Neural cell (in vitro differentiated cells): ENCODE results near the gene TNS1. TPM values are rescaled to one million over a fixed set of nuclear protein-coding genes. Genes with fewer than 3 reads are reported as not detected.

Experiments used
- H2AFZ ChIP-seq: fragments of 200-600, 300-800 bp; sonication (generic), shearing (Covaris generic); 2 replicates; pipeline ENCODE4 v1.6.0; 2014; ENCODE audit warnings: low read depth, mild to moderate bottlenecking, antibody characterized with exemption, low read length, moderate library complexity
- H3F3A ChIP-seq: fragments of 200-600 bp; shearing (Covaris generic); 2 replicates; pipeline ENCODE4 v1.6.1; 2016; ENCODE audit warnings: mild to moderate bottlenecking, moderate library complexity, mixed read lengths, antibody characterized with exemption, low read length; ENCODE audit not compliant: insufficient read depth, poor library complexity, severe bottlenecking
- H3K27ac ChIP-seq: fragments of 200-600, 300-800 bp; sonication (generic), shearing (Covaris generic); 2 replicates; pipeline ENCODE4 v1.5.1; 2014; ENCODE audit warnings: mild to moderate bottlenecking, low read length, moderate library complexity
- H3K27me3 ChIP-seq: fragments of 300-800, 200-600 bp; sonication (generic), shearing (Covaris generic); 2 replicates; pipeline ENCODE4 v1.6.0; 2014; ENCODE audit warnings: mild to moderate bottlenecking, low read depth, low read length, moderate library complexity; ENCODE audit not compliant: insufficient read depth
- H3K36me3 ChIP-seq: fragments of 300-800, 200-600 bp; sonication (generic), shearing (Covaris generic); 2 replicates; pipeline ENCODE4 v1.5.1; 2014; ENCODE audit warnings: mild to moderate bottlenecking, antibody characterized with exemption, low read length, moderate library complexity; ENCODE audit not compliant: insufficient read depth
- H3K4me2 ChIP-seq: fragments of 300-800, 200-600 bp; sonication (generic), shearing (Covaris generic); 2 replicates; pipeline ENCODE4 v1.6.0; 2014; ENCODE audit warnings: mild to moderate bottlenecking, low read length
- H3K4me3 ChIP-seq: fragments of 300-800, 200-600 bp; sonication (generic), shearing (Covaris generic); 2 replicates; pipeline ENCODE4 v1.5.1; 2014; ENCODE audit warnings: mild to moderate bottlenecking, low read length, moderate library complexity
- H3K79me2 ChIP-seq: fragments of 200-600 bp; shearing (Covaris generic); replicated peaks from 2 replicates; pipeline ENCODE4 v1.6.0; 2014; ENCODE audit warnings: mild to moderate bottlenecking, low read length, moderate library complexity; ENCODE audit not compliant: insufficient read depth
- H3K9ac ChIP-seq: fragments of 300-800, 200-600 bp; sonication (generic), shearing (Covaris generic); 2 replicates; pipeline ENCODE4 v1.6.1; 2016; ENCODE audit warnings: mild to moderate bottlenecking, low read length, mixed read lengths
- H3K9me2 ChIP-seq: fragments of 200-600 bp; shearing (Covaris generic); 2 replicates; pipeline ENCODE4 v1.6.1; 2016; ENCODE audit warnings: mild to moderate bottlenecking, low read length, mixed read lengths; ENCODE audit not compliant: insufficient read depth
- H3K9me3 ChIP-seq: fragments of 200-600, 300-800 bp; sonication (generic), shearing (Covaris generic); 2 replicates; pipeline ENCODE4 v1.6.1; 2016; ENCODE audit warnings: mild to moderate bottlenecking, mixed run types, low read length, moderate library complexity, mixed read lengths
- H4K20me1 ChIP-seq: fragments of 200-600 bp; shearing (Covaris generic); 2 replicates; pipeline ENCODE4 v1.6.1; 2016; ENCODE audit warnings: mild to moderate bottlenecking, mixed run types; ENCODE audit not compliant: insufficient read depth
- CTCF ChIP-seq: fragments of 450-650 bp; IDR thresholded peaks from 2 replicates; pipeline ENCODE4 v1.5.1; 2014; ENCODE audit warnings: antibody characterized with exemption, mild to moderate bottlenecking, moderate library complexity; ENCODE audit not compliant: poor library complexity, severe bottlenecking
- EP300 ChIP-seq: fragments of 450-650 bp; conservative IDR thresholded peaks from 2 replicates; pipeline ENCODE4 v1.6.1; 2014; ENCODE audit warnings: antibody characterized with exemption, mild to moderate bottlenecking, moderate library complexity; ENCODE audit not compliant: poor library complexity, severe bottlenecking
- EZH2 ChIP-seq: fragments of 200-600, 300-800 bp; shearing (Covaris generic), sonication (generic); IDR thresholded peaks from 2 replicates; pipeline ENCODE4 v1.6.1; 2014; ENCODE audit warnings: antibody characterized with exemption, low read length, borderline replicate concordance, mild to moderate bottlenecking; ENCODE audit not compliant: insufficient read depth, poor library complexity, severe bottlenecking
- MXI1 ChIP-seq: fragments of 450-650 bp; conservative IDR thresholded peaks from 2 replicates; pipeline ENCODE4 v1.6.1; 2014; ENCODE audit warnings: antibody characterized with exemption, mild to moderate bottlenecking; ENCODE audit not compliant: poor library complexity, severe bottlenecking
- POLR2AphosphoS5 ChIP-seq: IDR thresholded peaks from 2 replicates; pipeline ENCODE4 v1.6.1; 2012
- RAD21 ChIP-seq: fragments of 450-650 bp; conservative IDR thresholded peaks from 2 replicates; pipeline ENCODE4 v1.6.1; 2014; ENCODE audit warnings: antibody characterized with exemption, mild to moderate bottlenecking, moderate library complexity
- REST ChIP-seq: IDR thresholded peaks from 2 replicates; pipeline ENCODE4 v1.6.1; 2012; ENCODE audit warnings: borderline replicate concordance
- SMC3 ChIP-seq: fragments of 450-650 bp; conservative IDR thresholded peaks from 2 replicates; pipeline ENCODE4 v1.6.1; 2014; ENCODE audit warnings: antibody characterized with exemption, mild to moderate bottlenecking, moderate library complexity; ENCODE audit not compliant: poor library complexity
- TAF1 ChIP-seq: IDR thresholded peaks from 2 replicates; pipeline ENCODE4 v1.6.1; 2012; ENCODE audit warnings: low read depth
- polyA plus RNA-seq: library from polyadenylated mRNA; depleted of rRNA; stranded (reverse); fragments of >200 nt; gene quantifications from 2 replicates; pipeline ENCODE4 v1.2.3, GENCODE V29; 2014

The TNS1 gene
- polyA plus RNA-seq, 1 donor from 2014 or later, result 1.5 TPM

- no peaks in the 10 kb centered on the region for H3K79me2 ChIP-seq
- H3K4me3 ChIP-seq, result no peak overlapping the region
- no peak overlapping the region for H2AFZ ChIP-seq
- H3K27ac ChIP-seq, result no peak overlapping the region
- H3K9ac ChIP-seq, result no peak overlapping the region
- no peaks in the 10 kb centered on the region for H3K27me3 ChIP-seq
- H3K9me3 ChIP-seq, result no peaks in the 10 kb centered on the region
- H3K9me2 ChIP-seq, result no peaks in the 10 kb centered on the region
- H3K36me3 ChIP-seq, result no peaks in the 10 kb centered on the region
- no peak overlapping the region for H3K4me2 ChIP-seq
- H4K20me1 ChIP-seq, result no peaks in the 10 kb centered on the region
- H3F3A ChIP-seq, result no peaks in the 10 kb centered on the region
- TF ChIP-seq POLR2AphosphoS5, result no peak
- no peak for TF ChIP-seq EZH2
- no peak for TF ChIP-seq CTCF
- no peak for TF ChIP-seq SMC3
- TF ChIP-seq EP300, result no peak
- no peak for TF ChIP-seq REST
- no peak for TF ChIP-seq TAF1
- TF ChIP-seq RAD21, result no peak
- no peak for TF ChIP-seq MXI1
Measured at GRCh38 chr2:217992061-217992460, 10.7 kb downstream of the TNS1 start.

GRCh38 chr2:217990791-217991465 lies 11.9 kb downstream of the TNS1 start:
- Histone ChIP-seq H3K9me3 (no peaks in the 10 kb centered on the region), H3K27me3 (no peaks in the 10 kb centered on the region), H2AFZ (no peak overlapping the region), H3K9ac (no peak overlapping the region), H3K79me2 (no peaks in the 10 kb centered on the region), H3K4me3 (no peak overlapping the region), H4K20me1 (no peaks in the 10 kb centered on the region), H3K4me2 (no peak overlapping the region), H3K27ac (no peak overlapping the region), H3F3A (no peaks in the 10 kb centered on the region), H3K9me2 (no peaks in the 10 kb centered on the region), H3K36me3 (no peaks in the 10 kb centered on the region)
- TF ChIP-seq RAD21 (no peak), POLR2AphosphoS5 (no peak), EP300 (no peak)
